ENCODE data around the gene EMC6.

Gene EMC6

DNA sequence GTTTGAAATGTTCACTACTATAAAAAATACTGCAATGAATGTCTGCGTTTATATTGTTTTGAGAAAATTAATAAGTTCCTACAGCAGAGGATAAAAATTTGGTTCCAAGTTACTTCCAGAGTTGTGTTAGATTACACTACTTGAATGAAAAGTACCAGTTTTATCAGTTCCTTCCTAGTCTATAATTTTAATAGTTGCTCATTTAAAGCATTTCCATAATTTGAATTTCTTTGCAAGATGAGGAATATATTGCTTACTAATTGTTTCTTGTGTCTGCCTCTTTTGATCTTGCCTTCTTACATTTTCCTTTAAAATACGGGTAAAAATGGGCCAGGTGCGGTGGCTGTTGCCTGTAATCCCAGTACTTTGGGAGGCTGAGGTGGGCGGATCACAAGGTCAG, 4.0 kb downstream of the EMC6 start:
- H3K9me3 ChIP-seq (ENCODE audit: control insufficient read depth, low read length), result no peaks in the 10 kb centered on the region
- H3K36me3 ChIP-seq (ENCODE audit: control insufficient read depth, insufficient read depth, low read length), result no peaks in the 10 kb centered on the region
- peaks cover 8% of the 10 kb centered on the region for H3K4me1 ChIP-seq (ENCODE audit: control insufficient read depth, insufficient read depth, low read length)
- H3K4me3 ChIP-seq (ENCODE audit: low read length), result no peak overlapping the region
- H3K9ac ChIP-seq (ENCODE audit: low read length), result no peak overlapping the region
- H3K27me3 ChIP-seq (ENCODE audit: control insufficient read depth, insufficient read depth, low read length), result no peaks in the 10 kb centered on the region

DNA sequence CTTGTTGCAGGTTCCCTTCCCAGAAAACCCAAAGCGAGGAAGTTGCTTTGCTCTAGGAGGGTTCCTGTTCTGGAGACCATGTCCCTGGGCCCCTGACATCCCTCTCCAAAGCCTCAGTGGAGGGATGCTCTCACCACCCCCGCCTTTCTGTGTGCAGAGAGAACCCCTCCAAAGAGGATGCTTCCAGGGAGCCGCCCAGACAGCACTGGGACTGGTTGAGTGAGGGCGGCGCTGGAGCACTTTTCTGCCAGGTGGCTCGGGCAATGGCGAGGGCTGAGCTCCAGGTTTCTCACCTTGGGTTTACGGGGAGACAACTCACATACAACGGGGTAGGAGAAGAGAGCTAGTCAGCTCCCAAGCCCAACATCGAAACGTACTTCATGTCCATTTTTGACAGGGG, 7.3 kb downstream of the EMC6 start:
- Histone ChIP-seq H3K4me3 (ENCODE audit: low read length) (no peak overlapping the region), H3K9me3 (ENCODE audit: control insufficient read depth, low read length) (no peaks in the 10 kb centered on the region), H3K27me3 (ENCODE audit: control insufficient read depth, insufficient read depth, low read length) (peaks cover under 1% of the 10 kb centered on the region)

DNA sequence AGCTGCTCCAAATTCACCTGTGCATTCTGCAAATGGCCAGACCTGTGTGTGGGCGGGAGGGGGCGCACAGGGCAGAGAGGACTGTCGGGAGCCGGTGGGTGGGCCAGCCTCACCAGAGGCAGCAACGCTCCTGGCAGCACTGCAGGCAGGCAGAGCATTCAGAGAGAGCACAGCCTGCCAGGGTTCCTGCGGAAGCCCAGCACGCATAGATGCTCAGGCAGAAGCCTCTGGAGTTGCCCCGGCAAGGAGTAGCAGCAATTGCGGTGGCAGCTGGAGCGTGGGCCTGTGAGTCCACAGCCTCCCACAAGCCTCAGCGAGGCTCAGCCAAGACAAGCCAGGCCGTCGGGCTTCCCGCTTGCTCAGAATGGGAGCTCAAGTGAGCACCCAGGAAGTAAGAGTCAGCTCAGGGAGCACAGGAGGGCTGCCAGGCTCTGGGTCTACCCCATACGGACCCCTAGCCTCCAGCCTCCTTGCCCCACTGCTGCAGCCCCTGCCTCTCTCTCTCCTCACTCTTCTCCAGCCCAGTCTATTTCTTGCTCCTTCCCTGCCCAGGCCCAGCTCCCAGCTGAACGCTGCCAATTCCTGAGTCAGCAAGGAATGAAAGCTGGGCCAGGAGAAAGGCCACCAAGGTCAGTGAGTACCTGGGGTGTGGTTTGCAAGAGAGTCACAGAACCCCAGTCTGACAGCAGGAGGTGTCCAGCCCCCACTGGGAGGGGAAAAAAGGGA, 9.6 kb downstream of the EMC6 start:
- Histone ChIP-seq H3K36me3 (ENCODE audit: control insufficient read depth, insufficient read depth, low read length) (no peaks in the 10 kb centered on the region), H3K4me1 (ENCODE audit: control insufficient read depth, insufficient read depth, low read length) (peaks cover 16% of the 10 kb centered on the region), H3K9me3 (ENCODE audit: control insufficient read depth, low read length) (no peaks in the 10 kb centered on the region), H3K4me3 (ENCODE audit: low read length) (no peak overlapping the region), H3K9ac (ENCODE audit: low read length) (no peak overlapping the region), H3K27me3 (ENCODE audit: control insufficient read depth, insufficient read depth, low read length) (peaks cover 17% of the 10 kb centered on the region)

More for the DNA sequence above, 7.3 kb downstream of the EMC6 start:
- Histone ChIP-seq H3K9ac (ENCODE audit: low read length) (no peak overlapping the region), H3K4me1 (ENCODE audit: control insufficient read depth, insufficient read depth, low read length) (peaks cover 16% of the 10 kb centered on the region), H3K36me3 (ENCODE audit: control insufficient read depth, insufficient read depth, low read length) (no peaks in the 10 kb centered on the region)

- Histone ChIP-seq H3K36me3 (ENCODE audit: control insufficient read depth, insufficient read depth, low read length) (no peaks in the 10 kb centered on the region), H3K4me1 (ENCODE audit: control insufficient read depth, insufficient read depth, low read length) (peaks cover 16% of the 10 kb centered on the region), H3K27me3 (ENCODE audit: control insufficient read depth, insufficient read depth, low read length) (peaks cover 22% of the 10 kb centered on the region), H3K4me3 (ENCODE audit: low read length) (no peak overlapping the region), H3K9me3 (ENCODE audit: control insufficient read depth, low read length) (no peaks in the 10 kb centered on the region), H3K9ac (ENCODE audit: low read length) (no peak overlapping the region)
These were observed 10.4 kb downstream of the EMC6 start for GRCh38 chr17:3678821-3679530.

GRCh38 chr17:3679531-3680126, 11.0 kb downstream of the EMC6 start:
- H3K4me3 ChIP-seq (ENCODE audit: low read length), result no peak overlapping the region
- peaks cover 16% of the 10 kb centered on the region for H3K4me1 ChIP-seq (ENCODE audit: control insufficient read depth, insufficient read depth, low read length)
- H3K9me3 ChIP-seq (ENCODE audit: control insufficient read depth, low read length), result no peaks in the 10 kb centered on the region
- H3K9ac ChIP-seq (ENCODE audit: low read length), result no peak overlapping the region
- no peaks in the 10 kb centered on the region for H3K36me3 ChIP-seq (ENCODE audit: control insufficient read depth, insufficient read depth, low read length)
- peaks cover 29% of the 10 kb centered on the region for H3K27me3 ChIP-seq (ENCODE audit: control insufficient read depth, insufficient read depth, low read length)

DNA sequence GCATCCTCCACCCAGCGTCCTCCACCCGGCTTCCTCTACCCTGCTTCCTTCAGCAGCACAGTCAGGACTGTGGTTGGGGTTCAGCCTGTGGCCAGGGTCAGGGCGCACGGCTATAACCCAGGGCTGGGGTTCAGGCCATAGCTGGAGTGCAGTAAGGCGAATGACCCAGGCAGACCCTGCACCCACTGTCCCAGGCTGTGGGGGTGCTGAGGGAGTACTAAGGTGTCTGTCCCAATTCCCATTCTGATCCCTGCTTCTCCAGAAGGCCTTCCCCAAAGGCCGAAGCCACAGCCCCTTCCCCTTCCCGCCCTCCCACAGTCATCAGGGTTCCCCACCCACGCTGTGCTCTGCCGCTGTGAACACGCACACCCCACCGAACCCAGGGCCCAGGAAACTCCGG, 12.4 kb downstream of the EMC6 start:
- peaks cover 16% of the 10 kb centered on the region for H3K4me1 ChIP-seq (ENCODE audit: control insufficient read depth, insufficient read depth, low read length)
- H3K9me3 ChIP-seq (ENCODE audit: control insufficient read depth, low read length), result no peaks in the 10 kb centered on the region
- H3K4me3 ChIP-seq (ENCODE audit: low read length), result no peak overlapping the region
- H3K9ac ChIP-seq (ENCODE audit: low read length), result no peak overlapping the region
- H3K36me3 ChIP-seq (ENCODE audit: control insufficient read depth, insufficient read depth, low read length), result no peaks in the 10 kb centered on the region
- peaks cover 35% of the 10 kb centered on the region for H3K27me3 ChIP-seq (ENCODE audit: control insufficient read depth, insufficient read depth, low read length)

GRCh38 chr17:3681565-3681964, 13.0 kb downstream of the EMC6 start:
- no peak overlapping the region for H3K9ac ChIP-seq (ENCODE audit: low read length)
- no peak overlapping the region for H3K4me3 ChIP-seq (ENCODE audit: low read length)
- peaks cover 35% of the 10 kb centered on the region for H3K27me3 ChIP-seq (ENCODE audit: control insufficient read depth, insufficient read depth, low read length)
- peaks cover 16% of the 10 kb centered on the region for H3K4me1 ChIP-seq (ENCODE audit: control insufficient read depth, insufficient read depth, low read length)
- no peaks in the 10 kb centered on the region for H3K9me3 ChIP-seq (ENCODE audit: control insufficient read depth, low read length)
- H3K36me3 ChIP-seq (ENCODE audit: control insufficient read depth, insufficient read depth, low read length), result no peaks in the 10 kb centered on the region

DNA sequence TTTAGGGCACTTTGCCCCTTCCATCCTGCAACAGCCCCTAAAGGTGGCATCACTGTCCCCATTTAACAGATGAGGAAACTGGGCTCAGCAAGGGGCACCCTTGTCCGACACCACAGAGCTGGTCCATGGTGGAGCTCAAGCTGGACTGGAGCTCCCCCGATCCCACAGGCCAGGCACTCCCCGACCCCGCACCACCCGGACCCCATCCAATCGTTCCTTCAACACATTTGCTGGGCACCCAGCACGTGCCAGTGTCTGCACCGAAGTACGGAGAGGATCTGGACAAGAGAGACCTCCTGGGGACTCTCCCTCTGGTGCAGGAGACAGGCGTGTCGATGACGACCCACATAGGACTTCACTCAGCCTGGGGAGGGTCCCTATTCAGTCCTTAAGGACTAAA, 13.4 kb downstream of the EMC6 start:
- Histone ChIP-seq H3K27me3 (ENCODE audit: control insufficient read depth, insufficient read depth, low read length) (peaks cover 35% of the 10 kb centered on the region), H3K36me3 (ENCODE audit: control insufficient read depth, insufficient read depth, low read length) (no peaks in the 10 kb centered on the region), H3K4me1 (ENCODE audit: control insufficient read depth, insufficient read depth, low read length) (peaks cover 16% of the 10 kb centered on the region), H3K9me3 (ENCODE audit: control insufficient read depth, low read length) (no peaks in the 10 kb centered on the region), H3K4me3 (ENCODE audit: low read length) (no peak overlapping the region), H3K9ac (ENCODE audit: low read length) (no peak overlapping the region)

- no peaks in the 10 kb centered on the region for H3K9me3 ChIP-seq (ENCODE audit: control insufficient read depth, low read length)
- peaks cover 12% of the 10 kb centered on the region for H3K4me1 ChIP-seq (ENCODE audit: control insufficient read depth, insufficient read depth, low read length)
- no peak overlapping the region for H3K9ac ChIP-seq (ENCODE audit: low read length)
- H3K27me3 ChIP-seq (ENCODE audit: control insufficient read depth, insufficient read depth, low read length), result peaks cover 35% of the 10 kb centered on the region
- no peak overlapping the region for H3K4me3 ChIP-seq (ENCODE audit: low read length)
- no peaks in the 10 kb centered on the region for H3K36me3 ChIP-seq (ENCODE audit: control insufficient read depth, insufficient read depth, low read length)
These were observed 14.5 kb downstream of the EMC6 start for GRCh38 chr17:3683054-3683511.

GRCh38 chr17:3685174-3685573, 16.6 kb downstream of the EMC6 start:
- Histone ChIP-seq H3K4me1 (ENCODE audit: control insufficient read depth, insufficient read depth, low read length) (no peaks in the 10 kb centered on the region), H3K27me3 (ENCODE audit: control insufficient read depth, insufficient read depth, low read length) (peaks cover 35% of the 10 kb centered on the region), H3K36me3 (ENCODE audit: control insufficient read depth, insufficient read depth, low read length) (no peaks in the 10 kb centered on the region), H3K9ac (ENCODE audit: low read length) (no peak overlapping the region), H3K9me3 (ENCODE audit: control insufficient read depth, low read length) (no peaks in the 10 kb centered on the region), H3K4me3 (ENCODE audit: low read length) (no peak overlapping the region)

DNA sequence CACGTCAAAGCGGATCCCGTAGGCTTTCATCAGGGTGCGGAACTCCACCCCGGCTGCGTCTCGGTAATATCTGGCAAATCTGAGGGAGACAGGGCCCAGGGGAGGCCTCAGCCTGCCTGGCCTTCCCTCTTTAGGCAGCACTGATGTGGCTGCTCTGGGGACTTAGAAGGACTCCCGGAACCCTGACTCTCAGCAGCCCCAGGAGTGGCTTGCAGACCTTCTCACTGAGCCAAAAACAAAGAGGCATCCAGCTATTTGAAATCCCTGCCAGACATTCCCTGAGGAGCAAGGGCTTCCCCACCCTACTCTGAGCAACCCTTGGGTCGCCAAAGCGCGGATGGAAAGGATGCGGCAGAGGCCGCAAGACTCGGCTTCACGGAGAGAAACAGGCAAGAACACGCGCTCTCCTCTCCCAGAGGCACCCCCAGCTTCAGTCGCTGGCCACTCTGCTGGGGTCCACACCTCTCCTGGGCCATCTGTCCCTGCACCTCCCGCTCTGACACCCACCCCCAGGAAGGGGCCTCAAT, 19.5 kb downstream of the EMC6 start:
- Histone ChIP-seq H3K4me3 (ENCODE audit: low read length) (no peak overlapping the region), H3K27me3 (ENCODE audit: control insufficient read depth, insufficient read depth, low read length) (peaks cover 28% of the 10 kb centered on the region), H3K36me3 (ENCODE audit: control insufficient read depth, insufficient read depth, low read length) (no peaks in the 10 kb centered on the region), H3K9me3 (ENCODE audit: control insufficient read depth, low read length) (no peaks in the 10 kb centered on the region), H3K9ac (ENCODE audit: low read length) (no peak overlapping the region), H3K4me1 (ENCODE audit: control insufficient read depth, insufficient read depth, low read length) (no peaks in the 10 kb centered on the region)

- no peak overlapping the region for H3K9ac ChIP-seq (ENCODE audit: low read length)
- no peaks in the 10 kb centered on the region for H3K9me3 ChIP-seq (ENCODE audit: control insufficient read depth, low read length)
- H3K4me3 ChIP-seq (ENCODE audit: low read length), result no peak overlapping the region
- H3K4me1 ChIP-seq (ENCODE audit: control insufficient read depth, insufficient read depth, low read length), result no peaks in the 10 kb centered on the region
- peaks cover 22% of the 10 kb centered on the region for H3K27me3 ChIP-seq (ENCODE audit: control insufficient read depth, insufficient read depth, low read length)
- no peaks in the 10 kb centered on the region for H3K36me3 ChIP-seq (ENCODE audit: control insufficient read depth, insufficient read depth, low read length)
These were observed 20.2 kb downstream of the EMC6 start for GRCh38 chr17:3688852-3689261.

Measured in mucosa of stomach (tissue), 1 donor.